K562 (cell line): ENCODE data around the gene NLRP6. TPM values are rescaled to one million over a fixed set of nuclear protein-coding genes. Genes with fewer than 3 reads are reported as not detected.
"Not testable (repeated sequence)": the region's sequence is repeated elsewhere in the genome, so short reads cannot be mapped to it uniquely, and the experiment has no call there.

Experiments
- ARID1B ChIP-seq: fragments of 450-650 bp; IDR thresholded peaks from 2 replicates; pipeline ENCODE4 v1.6.1; 2016; ENCODE audit warnings: antibody characterized with exemption, mild to moderate bottlenecking, inconsistent platforms
- BRD4 ChIP-seq: fragments of 200-600 bp; sonication (generic); IDR thresholded peaks from 2 replicates; pipeline ENCODE4 v1.6.1; 2017; ENCODE audit warnings: inconsistent platforms
- BRD9 ChIP-seq: fragments of 450-650 bp; IDR thresholded peaks from 2 replicates; pipeline ENCODE4 v1.6.1; 2018; ENCODE audit warnings: low read depth; ENCODE audit not compliant: partially characterized antibody
- CBFA2T3 ChIP-seq: fragments of 450-650 bp; IDR thresholded peaks from 2 replicates; pipeline ENCODE4 v1.6.1; 2017
- CREM ChIP-seq: IDR thresholded peaks from 2 replicates; pipeline ENCODE4 v1.6.1; 2014; ENCODE audit warnings: antibody characterized with exemption, low read depth
- CXXC5 ChIP-seq: fragments of 250-450 bp; sonication (Bioruptor Pico); IDR thresholded peaks from 2 replicates; pipeline ENCODE4 v1.8.0; 2022; ENCODE audit warnings: inconsistent platforms, mild to moderate bottlenecking, moderate library complexity
- DACH1 ChIP-seq: fragments of 450-650 bp; IDR thresholded peaks from 2 replicates; pipeline ENCODE4 v1.6.1; 2018; ENCODE audit not compliant: partially characterized antibody
- JUND ChIP-seq, 2 experiments: IDR thresholded peaks; 2 replicates in 1 of 2; 3 replicates in 1 of 2; pipeline ENCODE4 v1.6.1; 2011; ENCODE audit warnings: borderline replicate concordance in 2 of 2, low read depth in 2 of 2, low read length in 2 of 2, improper control_type of control experiment in 1 of 2, missing biosample characterization in 1 of 2, missing genetic modification characterization in 1 of 2, missing genetic modification reagents in 1 of 2
- MEF2D ChIP-seq: conservative IDR thresholded peaks from 2 replicates; pipeline ENCODE4 v1.6.1; 2016; ENCODE audit warnings: low read depth, missing genetic modification characterization, missing compliant biosample characterization
- POLR2A ChIP-seq: fragments of 450-650 bp; conservative IDR thresholded peaks from 2 replicates; pipeline ENCODE4 v1.6.1; 2016
- RAD51 ChIP-seq: fragments of 450-650 bp; IDR thresholded peaks from 2 replicates; pipeline ENCODE4 v1.7.1; 2016; ENCODE audit warnings: low read depth, mild to moderate bottlenecking, borderline replicate concordance
- STAT5A ChIP-seq: IDR thresholded peaks from 2 replicates; pipeline ENCODE4 v1.6.1; 2012; ENCODE audit warnings: low read length, inconsistent platforms, borderline replicate concordance
- ZNF589 ChIP-seq: fragments of 200-800 bp; sonication (Bioruptor generic); IDR thresholded peaks from 2 replicates; pipeline ENCODE4 v1.6.1; 2016; ENCODE audit warnings: low read depth, missing genetic modification characterization, missing compliant biosample characterization
- polyA plus RNA-seq, 8 experiments: library from polyadenylated mRNA; depleted of rRNA in 4 of 8; stranded (reverse) in 5 of 8; unstranded in 3 of 8; fragments of >200 nt; fragmentation: Nextera tagmentation in 2 of 8; fragmentation: Illumina TruSeq in 1 of 8; extraction: Ambion mirVana in 2 of 8; extraction: Trizol in 1 of 8; gene quantifications; 2 replicates each; pipeline versions ENCODE4 v1.2.1 to v1.2.3, GENCODE V29; 2011 to 2014; ENCODE audit warnings: inconsistent platforms in 1 of 8, missing spikeins in 1 of 8
- total RNA-seq, 7 experiments: library from RNA; depleted of rRNA in 6 of 7; stranded (reverse); fragments of >200 nt in 6 of 7; fragmentation: Illumina TruSeq in 2 of 7; extraction: Trizol in 2 of 7; gene quantifications; 2 replicates each; pipeline versions ENCODE4 v1.2.1 to v1.2.3, GENCODE V29; 2011 to 2021; ENCODE audit warnings: low replicate concordance in 1 of 7
- TF ChIP-seq, protein P1 (sequence below): IDR thresholded peaks from 2 replicates; pipeline ENCODE4 v1.6.1; 2014; ENCODE audit warnings: antibody characterized with exemption
- TF ChIP-seq, protein P2 (sequence below): fragments of 450-650 bp; IDR thresholded peaks from 2 replicates; pipeline ENCODE4 v1.6.1; 2016; ENCODE audit warnings: mild to moderate bottlenecking, moderate library complexity

The NLRP6 gene
- total and polyA plus RNA-seq, 9 of the 15 experiments (the other 6 are each of a cell fraction or from before 2014, with no cell fraction given), result 0.03 to 0.18 (median 0.15) TPM; not detected in 5

DNA sequence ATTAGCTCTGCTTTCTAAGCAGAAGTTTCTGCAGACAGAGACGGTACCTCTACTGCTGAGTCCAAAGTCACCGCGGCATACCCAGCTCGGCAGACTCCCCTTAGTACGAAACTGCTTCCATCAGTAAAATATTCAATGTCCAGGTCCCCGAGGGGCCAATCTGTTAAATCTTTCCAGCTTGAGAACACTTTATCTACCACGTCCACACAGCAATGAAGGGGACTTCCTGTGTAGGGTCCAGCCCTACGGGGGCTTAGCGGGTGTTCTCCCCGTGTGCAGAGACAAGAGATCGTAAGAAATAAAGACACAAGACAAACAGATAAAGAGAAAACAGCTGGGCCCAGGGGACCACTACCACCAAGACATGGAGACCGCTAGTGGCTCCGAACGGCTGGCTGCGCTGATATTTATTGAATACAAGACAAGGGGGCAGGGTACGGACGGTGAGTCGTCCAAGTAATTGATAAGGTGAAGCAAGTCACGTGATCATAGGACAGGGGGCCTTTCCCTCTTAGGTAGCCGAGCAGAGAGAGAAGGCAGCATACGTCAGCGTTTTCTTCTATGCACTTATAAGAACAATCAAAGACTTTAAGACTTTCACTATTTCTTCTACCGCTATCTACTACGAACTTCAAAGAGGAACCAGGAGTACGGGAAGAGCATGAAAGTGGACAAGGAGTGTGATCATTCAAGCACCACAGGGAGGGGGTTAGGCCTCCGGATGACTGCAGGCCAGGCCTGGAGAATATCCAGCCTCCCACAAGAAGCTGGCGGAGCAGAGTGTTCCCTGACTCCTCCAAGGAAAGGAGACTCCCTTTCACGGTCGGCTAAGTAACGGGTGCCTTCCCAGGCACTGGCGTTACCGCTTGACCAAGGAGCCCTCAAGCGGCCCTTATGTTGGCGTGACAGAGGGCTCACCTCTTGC is 46.6 kb downstream of the NLRP6 start (continued):
- TF ChIP-seq MEF2D (tag) (0 out of 2 replicates have a peak, but pooled peaks have one; percentile 16), CBFA2T3 (peak; percentile 77), RAD51 (peak; percentile 99), JUND (IDR thresholded peaks at IDR 0.05; ENCODE audit: borderline replicate concordance, low read depth, low read length) (peak; percentile 28; the same call in 1 of the 2 replicates), BRD9 (peak; percentile 57), CREM (0 out of 2 replicates have a peak, but pooled peaks have one; percentile 14), BRD4 (peak; percentile 74; the same call in 1 of the 2 replicates), DACH1 (peak; percentile 79), ZNF589 (CRISPR knock-in tag) (peak; percentile 31; the same call in 1 of the 2 replicates), POLR2A (peak; percentile 68), STAT5A (peak; percentile 29; the same call in 1 of the 2 replicates), ARID1B (peak; percentile 65), CXXC5 (CRISPR knock-in tag) (peak; percentile 70)
- TF ChIP-seq JUND (tag; IDR thresholded peaks at IDR 0.05; ENCODE audit: borderline replicate concordance, low read depth, low read length), result not testable (repeated sequence)
- TF ChIP-seq, protein P1, sequence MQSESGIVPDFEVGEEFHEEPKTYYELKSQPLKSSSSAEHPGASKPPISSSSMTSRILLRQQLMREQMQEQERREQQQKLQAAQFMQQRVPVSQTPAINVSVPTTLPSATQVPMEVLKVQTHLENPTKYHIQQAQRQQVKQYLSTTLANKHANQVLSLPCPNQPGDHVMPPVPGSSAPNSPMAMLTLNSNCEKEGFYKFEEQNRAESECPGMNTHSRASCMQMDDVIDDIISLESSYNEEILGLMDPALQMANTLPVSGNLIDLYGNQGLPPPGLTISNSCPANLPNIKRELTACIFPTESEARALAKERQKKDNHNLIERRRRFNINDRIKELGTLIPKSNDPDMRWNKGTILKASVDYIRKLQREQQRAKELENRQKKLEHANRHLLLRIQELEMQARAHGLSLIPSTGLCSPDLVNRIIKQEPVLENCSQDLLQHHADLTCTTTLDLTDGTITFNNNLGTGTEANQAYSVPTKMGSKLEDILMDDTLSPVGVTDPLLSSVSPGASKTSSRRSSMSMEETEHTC, result peak; percentile 67; the same call in 1 of the 2 replicates
- TF ChIP-seq, protein P2, sequence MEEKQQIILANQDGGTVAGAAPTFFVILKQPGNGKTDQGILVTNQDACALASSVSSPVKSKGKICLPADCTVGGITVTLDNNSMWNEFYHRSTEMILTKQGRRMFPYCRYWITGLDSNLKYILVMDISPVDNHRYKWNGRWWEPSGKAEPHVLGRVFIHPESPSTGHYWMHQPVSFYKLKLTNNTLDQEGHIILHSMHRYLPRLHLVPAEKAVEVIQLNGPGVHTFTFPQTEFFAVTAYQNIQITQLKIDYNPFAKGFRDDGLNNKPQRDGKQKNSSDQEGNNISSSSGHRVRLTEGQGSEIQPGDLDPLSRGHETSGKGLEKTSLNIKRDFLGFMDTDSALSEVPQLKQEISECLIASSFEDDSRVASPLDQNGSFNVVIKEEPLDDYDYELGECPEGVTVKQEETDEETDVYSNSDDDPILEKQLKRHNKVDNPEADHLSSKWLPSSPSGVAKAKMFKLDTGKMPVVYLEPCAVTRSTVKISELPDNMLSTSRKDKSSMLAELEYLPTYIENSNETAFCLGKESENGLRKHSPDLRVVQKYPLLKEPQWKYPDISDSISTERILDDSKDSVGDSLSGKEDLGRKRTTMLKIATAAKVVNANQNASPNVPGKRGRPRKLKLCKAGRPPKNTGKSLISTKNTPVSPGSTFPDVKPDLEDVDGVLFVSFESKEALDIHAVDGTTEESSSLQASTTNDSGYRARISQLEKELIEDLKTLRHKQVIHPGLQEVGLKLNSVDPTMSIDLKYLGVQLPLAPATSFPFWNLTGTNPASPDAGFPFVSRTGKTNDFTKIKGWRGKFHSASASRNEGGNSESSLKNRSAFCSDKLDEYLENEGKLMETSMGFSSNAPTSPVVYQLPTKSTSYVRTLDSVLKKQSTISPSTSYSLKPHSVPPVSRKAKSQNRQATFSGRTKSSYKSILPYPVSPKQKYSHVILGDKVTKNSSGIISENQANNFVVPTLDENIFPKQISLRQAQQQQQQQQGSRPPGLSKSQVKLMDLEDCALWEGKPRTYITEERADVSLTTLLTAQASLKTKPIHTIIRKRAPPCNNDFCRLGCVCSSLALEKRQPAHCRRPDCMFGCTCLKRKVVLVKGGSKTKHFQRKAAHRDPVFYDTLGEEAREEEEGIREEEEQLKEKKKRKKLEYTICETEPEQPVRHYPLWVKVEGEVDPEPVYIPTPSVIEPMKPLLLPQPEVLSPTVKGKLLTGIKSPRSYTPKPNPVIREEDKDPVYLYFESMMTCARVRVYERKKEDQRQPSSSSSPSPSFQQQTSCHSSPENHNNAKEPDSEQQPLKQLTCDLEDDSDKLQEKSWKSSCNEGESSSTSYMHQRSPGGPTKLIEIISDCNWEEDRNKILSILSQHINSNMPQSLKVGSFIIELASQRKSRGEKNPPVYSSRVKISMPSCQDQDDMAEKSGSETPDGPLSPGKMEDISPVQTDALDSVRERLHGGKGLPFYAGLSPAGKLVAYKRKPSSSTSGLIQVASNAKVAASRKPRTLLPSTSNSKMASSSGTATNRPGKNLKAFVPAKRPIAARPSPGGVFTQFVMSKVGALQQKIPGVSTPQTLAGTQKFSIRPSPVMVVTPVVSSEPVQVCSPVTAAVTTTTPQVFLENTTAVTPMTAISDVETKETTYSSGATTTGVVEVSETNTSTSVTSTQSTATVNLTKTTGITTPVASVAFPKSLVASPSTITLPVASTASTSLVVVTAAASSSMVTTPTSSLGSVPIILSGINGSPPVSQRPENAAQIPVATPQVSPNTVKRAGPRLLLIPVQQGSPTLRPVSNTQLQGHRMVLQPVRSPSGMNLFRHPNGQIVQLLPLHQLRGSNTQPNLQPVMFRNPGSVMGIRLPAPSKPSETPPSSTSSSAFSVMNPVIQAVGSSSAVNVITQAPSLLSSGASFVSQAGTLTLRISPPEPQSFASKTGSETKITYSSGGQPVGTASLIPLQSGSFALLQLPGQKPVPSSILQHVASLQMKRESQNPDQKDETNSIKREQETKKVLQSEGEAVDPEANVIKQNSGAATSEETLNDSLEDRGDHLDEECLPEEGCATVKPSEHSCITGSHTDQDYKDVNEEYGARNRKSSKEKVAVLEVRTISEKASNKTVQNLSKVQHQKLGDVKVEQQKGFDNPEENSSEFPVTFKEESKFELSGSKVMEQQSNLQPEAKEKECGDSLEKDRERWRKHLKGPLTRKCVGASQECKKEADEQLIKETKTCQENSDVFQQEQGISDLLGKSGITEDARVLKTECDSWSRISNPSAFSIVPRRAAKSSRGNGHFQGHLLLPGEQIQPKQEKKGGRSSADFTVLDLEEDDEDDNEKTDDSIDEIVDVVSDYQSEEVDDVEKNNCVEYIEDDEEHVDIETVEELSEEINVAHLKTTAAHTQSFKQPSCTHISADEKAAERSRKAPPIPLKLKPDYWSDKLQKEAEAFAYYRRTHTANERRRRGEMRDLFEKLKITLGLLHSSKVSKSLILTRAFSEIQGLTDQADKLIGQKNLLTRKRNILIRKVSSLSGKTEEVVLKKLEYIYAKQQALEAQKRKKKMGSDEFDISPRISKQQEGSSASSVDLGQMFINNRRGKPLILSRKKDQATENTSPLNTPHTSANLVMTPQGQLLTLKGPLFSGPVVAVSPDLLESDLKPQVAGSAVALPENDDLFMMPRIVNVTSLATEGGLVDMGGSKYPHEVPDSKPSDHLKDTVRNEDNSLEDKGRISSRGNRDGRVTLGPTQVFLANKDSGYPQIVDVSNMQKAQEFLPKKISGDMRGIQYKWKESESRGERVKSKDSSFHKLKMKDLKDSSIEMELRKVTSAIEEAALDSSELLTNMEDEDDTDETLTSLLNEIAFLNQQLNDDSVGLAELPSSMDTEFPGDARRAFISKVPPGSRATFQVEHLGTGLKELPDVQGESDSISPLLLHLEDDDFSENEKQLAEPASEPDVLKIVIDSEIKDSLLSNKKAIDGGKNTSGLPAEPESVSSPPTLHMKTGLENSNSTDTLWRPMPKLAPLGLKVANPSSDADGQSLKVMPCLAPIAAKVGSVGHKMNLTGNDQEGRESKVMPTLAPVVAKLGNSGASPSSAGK, result peak; percentile 75
